ENCODE results near the gene ANXA11. TPM values are rescaled to one million over a fixed set of nuclear protein-coding genes. Genes with fewer than 3 reads are reported as not detected.

The ANXA11 gene
- total RNA-seq, 2 experiments from 2014 or later, result 237 to 242 TPM

- Mint-ChIP-seq H3K27ac (peak overlapping the region; percentile 88), H3K27me3 (no peaks in the 10 kb centered on the region), H3K36me3 (peaks cover 11% of the 10 kb centered on the region), H3K4me1 (ENCODE audit: low read depth) (peaks cover 82% of the 10 kb centered on the region), H3K9me3 (no peaks in the 10 kb centered on the region), H3K4me3 (no peak overlapping the region)
- POLR2A ChIA-PET, result interaction anchor here (1.7 kb wide), 1 partner anchor 42 kb away, joined by 7 read pairs; no protein-coding TSS in a partner anchor
- peak; percentile 58 for DNase-seq
- intact Hi-C loops (cut with micrococcal nuclease), result loop anchor here (1.0 kb wide), 1 partner anchor 17 kb away; no protein-coding TSS in a partner anchor
- CTCF ChIA-PET, result interaction anchor here (1.5 to 3.0 kb wide), 2 partner anchors 10 to 16 kb away, joined by 4 to 44 read pairs; no protein-coding TSS in a partner anchor
Observed at GRCh38 chr10:80186364-80187012, 18.8 kb downstream of the ANXA11 start.

DNA sequence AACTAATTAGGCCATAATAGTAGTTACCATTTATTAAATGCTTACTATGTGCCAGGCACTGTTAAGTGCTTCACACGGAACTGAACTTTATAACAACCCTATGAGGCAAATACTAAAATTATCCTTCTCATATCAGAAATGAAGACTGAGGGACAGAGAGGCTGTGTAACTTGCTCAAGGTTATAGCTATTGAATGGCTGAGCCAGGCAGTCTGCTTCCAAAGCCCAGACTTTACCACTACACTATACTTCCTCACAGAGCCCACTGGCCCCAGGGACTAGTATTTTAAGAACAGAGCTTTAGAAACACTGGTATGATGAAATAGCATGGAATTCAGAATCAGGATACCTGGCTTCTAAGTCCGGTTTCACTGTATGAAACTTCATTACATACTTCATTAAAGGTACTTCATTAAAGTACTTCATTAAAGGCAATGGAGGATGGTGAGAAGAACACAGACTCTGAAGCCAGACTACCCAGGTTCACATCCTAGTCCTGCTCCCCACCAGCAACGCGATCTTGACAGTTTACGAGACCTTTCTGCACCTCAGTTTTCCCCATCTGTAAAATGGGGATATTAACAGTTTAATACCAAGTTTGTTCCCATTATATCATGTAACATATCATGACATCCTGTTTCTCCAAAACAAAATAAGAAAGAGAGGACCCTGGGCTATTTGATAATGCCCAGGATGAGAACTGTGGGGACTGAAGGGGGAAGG is 19.6 kb downstream of the ANXA11 start:
- peaks cover 8% of the 10 kb centered on the region for H3K36me3 Mint-ChIP-seq
- ChIA-PET CTCF (interaction anchor here (1.5 to 2.2 kb wide), 3 partner anchors 16 to 41 kb away, joined by 3 to 9 read pairs (median 8); no protein-coding TSS in a partner anchor), POLR2A (interaction anchor here (0.6 to 1.1 kb wide), 2 partner anchors 18 to 322 kb away, joined by 3 to 4 read pairs; no protein-coding TSS in a partner anchor)
- peaks cover 84% of the 10 kb centered on the region for H3K4me1 Mint-ChIP-seq (ENCODE audit: low read depth)
- DNase-seq, result no peak
- intact Hi-C loops (cut with micrococcal nuclease), result no loop called here
- H3K4me3 Mint-ChIP-seq, result no peak overlapping the region
- H3K9me3 Mint-ChIP-seq, result no peaks in the 10 kb centered on the region
- peak overlapping the region; percentile 88 for H3K27ac Mint-ChIP-seq
- no peaks in the 10 kb centered on the region for H3K27me3 Mint-ChIP-seq

GRCh38 chr10:80184291-80184690 is 21.0 kb downstream of the ANXA11 start:
- ChIA-PET POLR2A (interaction anchor here (0.8 to 1.1 kb wide), 2 partner anchors 10 to 11 kb away, joined by 3 read pairs; no protein-coding TSS in a partner anchor), CTCF (interaction anchor here (0.8 to 2.2 kb wide), 5 partner anchors 15 to 40 kb away, joined by 3 to 9 read pairs (median 5); no protein-coding TSS in a partner anchor)
- Mint-ChIP-seq H3K4me3 (no peak overlapping the region), H3K27me3 (no peaks in the 10 kb centered on the region), H3K27ac (peak overlapping the region; percentile 9), H3K9me3 (no peaks in the 10 kb centered on the region), H3K36me3 (peaks cover 8% of the 10 kb centered on the region), H3K4me1 (ENCODE audit: low read depth) (peaks cover 85% of the 10 kb centered on the region)
- intact Hi-C loops (cut with micrococcal nuclease), result no loop called here
- DNase-seq, result no peak

DNA sequence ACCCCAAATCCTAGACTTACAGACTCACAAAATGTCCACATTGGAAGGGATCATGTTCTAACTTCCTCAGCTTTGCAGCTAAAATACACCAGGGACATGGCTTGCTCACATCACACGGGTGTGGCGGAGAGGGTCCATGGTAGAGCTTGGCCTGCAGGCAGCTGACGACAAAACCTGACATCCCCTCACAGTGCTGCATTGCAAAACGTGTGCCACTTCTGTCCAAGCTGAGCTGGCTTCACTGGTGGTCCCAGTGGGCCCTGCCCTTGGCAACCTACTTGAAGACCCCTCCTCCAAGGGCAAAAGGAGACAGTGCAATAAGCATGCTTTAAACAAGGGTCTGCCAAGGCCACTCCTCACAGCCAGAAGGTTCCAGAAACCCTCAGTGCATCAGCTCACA is 21.9 kb downstream of the ANXA11 start:
- no peak overlapping the region for H3K4me3 Mint-ChIP-seq
- peaks cover 84% of the 10 kb centered on the region for H3K4me1 Mint-ChIP-seq (ENCODE audit: low read depth)
- no peak overlapping the region for H3K27ac Mint-ChIP-seq
- peaks cover 8% of the 10 kb centered on the region for H3K36me3 Mint-ChIP-seq
- intact Hi-C loops (cut with micrococcal nuclease), result no loop called here
- H3K9me3 Mint-ChIP-seq, result no peaks in the 10 kb centered on the region
- no peak for DNase-seq
- H3K27me3 Mint-ChIP-seq, result no peaks in the 10 kb centered on the region
- CTCF ChIA-PET, result interaction anchor here (1.7 to 2.2 kb wide), 2 partner anchors 20 to 39 kb away, joined by 5 to 8 read pairs; no protein-coding TSS in a partner anchor
- POLR2A ChIA-PET, result no interaction called here

GRCh38 chr10:80182986-80183385 is 22.4 kb downstream of the ANXA11 start:
- Mint-ChIP-seq H3K9me3 (no peaks in the 10 kb centered on the region), H3K27ac (no peak overlapping the region), H3K36me3 (peaks cover 8% of the 10 kb centered on the region), H3K27me3 (no peaks in the 10 kb centered on the region), H3K4me3 (no peak overlapping the region), H3K4me1 (ENCODE audit: low read depth) (peaks cover 84% of the 10 kb centered on the region)
- no peak for DNase-seq
- intact Hi-C loops (cut with micrococcal nuclease), result no loop called here
- POLR2A ChIA-PET, result no interaction called here
- CTCF ChIA-PET, result interaction anchor here (1.7 kb wide), 1 partner anchor 21 kb away, joined by 5 read pairs; no protein-coding TSS in a partner anchor

- Mint-ChIP-seq H3K4me1 (ENCODE audit: low read depth) (peaks cover 57% of the 10 kb centered on the region), H3K4me3 (no peak overlapping the region), H3K27me3 (no peaks in the 10 kb centered on the region), H3K9me3 (no peaks in the 10 kb centered on the region), H3K36me3 (peaks cover 5% of the 10 kb centered on the region), H3K27ac (no peak overlapping the region)
- intact Hi-C loops (cut with micrococcal nuclease), result no loop called here
- POLR2A ChIA-PET, result interaction anchor here (1.6 kb wide), 1 partner anchor 27 kb away, joined by 5 read pairs; no protein-coding TSS in a partner anchor
- no peak for DNase-seq
- CTCF ChIA-PET, result interaction anchor here (0.9 to 3.2 kb wide), 2 partner anchors 10 to 34 kb away, joined by 4 to 10 read pairs; no protein-coding TSS in a partner anchor
Observed at GRCh38 chr10:80177781-80178636, 27.3 kb downstream of the ANXA11 start.

- Mint-ChIP-seq H3K27me3 (no peaks in the 10 kb centered on the region), H3K4me1 (ENCODE audit: low read depth) (peaks cover 47% of the 10 kb centered on the region), H3K36me3 (peaks cover 2% of the 10 kb centered on the region), H3K27ac (no peak overlapping the region), H3K4me3 (no peak overlapping the region), H3K9me3 (no peaks in the 10 kb centered on the region)
- ChIA-PET CTCF (interaction anchor here (1.7 to 3.2 kb wide), 3 partner anchors 11 to 46 kb away, joined by 4 to 10 read pairs (median 9); no protein-coding TSS in a partner anchor), POLR2A (interaction anchor here (1.6 kb wide), 1 partner anchor 25 kb away, joined by 5 read pairs; no protein-coding TSS in a partner anchor)
- intact Hi-C loops (cut with micrococcal nuclease), result no loop called here
- DNase-seq, result no peak
Observed at GRCh38 chr10:80176526-80176925, 28.8 kb downstream of the ANXA11 start.

- Mint-ChIP-seq H3K4me1 (ENCODE audit: low read depth) (peaks cover 43% of the 10 kb centered on the region), H3K27me3 (no peaks in the 10 kb centered on the region), H3K36me3 (peaks cover 7% of the 10 kb centered on the region), H3K27ac (no peak overlapping the region), H3K4me3 (no peak overlapping the region), H3K9me3 (no peaks in the 10 kb centered on the region)
- no peak for DNase-seq
- CTCF ChIA-PET, result interaction anchor here (2.6 to 3.2 kb wide), 2 partner anchors 31 to 48 kb away, joined by 9 to 10 read pairs; no protein-coding TSS in a partner anchor
- intact Hi-C loops (cut with micrococcal nuclease), result no loop called here
- POLR2A ChIA-PET, result interaction anchor here (1.2 kb wide), 1 partner anchor 10 kb away, joined by 3 read pairs; no protein-coding TSS in a partner anchor
Observed at GRCh38 chr10:80174641-80175395, 30.5 kb downstream of the ANXA11 start.

DNA sequence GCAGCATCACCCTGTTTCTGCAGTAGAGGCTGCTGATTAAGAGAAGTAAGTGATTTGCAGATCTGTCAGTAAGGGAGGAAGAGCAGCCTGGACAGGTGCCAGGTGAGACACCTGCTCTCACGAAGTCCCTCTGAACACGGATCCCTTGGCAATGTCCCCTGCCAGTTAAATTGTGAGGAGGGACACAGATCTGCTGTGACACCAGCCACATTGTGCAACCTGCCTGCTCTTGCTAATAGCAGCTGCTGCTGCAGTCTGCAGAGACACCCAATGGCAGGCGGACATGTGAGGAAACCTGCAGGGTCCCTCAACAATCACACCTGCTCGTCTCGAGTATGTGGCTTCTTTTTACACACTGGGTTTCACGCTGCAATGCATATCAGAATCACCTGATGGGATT is 31.9 kb downstream of the ANXA11 start:
- peaks cover 13% of the 10 kb centered on the region for H3K36me3 Mint-ChIP-seq
- ChIA-PET POLR2A (no interaction called here), CTCF (interaction anchor here (1.4 kb wide), 1 partner anchor 29 kb away, joined by 3 read pairs; no protein-coding TSS in a partner anchor)
- no peaks in the 10 kb centered on the region for H3K9me3 Mint-ChIP-seq
- H3K4me3 Mint-ChIP-seq, result no peak overlapping the region
- intact Hi-C loops (cut with micrococcal nuclease), result no loop called here
- no peak overlapping the region for H3K27ac Mint-ChIP-seq
- peaks cover 31% of the 10 kb centered on the region for H3K4me1 Mint-ChIP-seq (ENCODE audit: low read depth)
- H3K27me3 Mint-ChIP-seq, result no peaks in the 10 kb centered on the region
- no peak for DNase-seq

- no peaks in the 10 kb centered on the region for H3K27me3 Mint-ChIP-seq
- H3K4me3 Mint-ChIP-seq, result no peak overlapping the region
- no peaks in the 10 kb centered on the region for H3K9me3 Mint-ChIP-seq
- no peak overlapping the region for H3K27ac Mint-ChIP-seq
- intact Hi-C loops (cut with micrococcal nuclease), result no loop called here
- ChIA-PET CTCF (interaction anchor here (1.4 kb wide), 1 partner anchor 29 kb away, joined by 3 read pairs; no protein-coding TSS in a partner anchor), POLR2A (no interaction called here)
- DNase-seq, result no peak
- H3K36me3 Mint-ChIP-seq, result peaks cover 13% of the 10 kb centered on the region
- peaks cover 26% of the 10 kb centered on the region for H3K4me1 Mint-ChIP-seq (ENCODE audit: low read depth)
Observed at GRCh38 chr10:80172896-80173295, 32.4 kb downstream of the ANXA11 start.

GRCh38 chr10:80171248-80171660 is 34.1 kb downstream of the ANXA11 start:
- intact Hi-C loops (cut with micrococcal nuclease), result no loop called here
- POLR2A ChIA-PET, result no interaction called here
- H3K9me3 Mint-ChIP-seq, result no peaks in the 10 kb centered on the region

More at GRCh38 chr10:80171248-80171660, 34.1 kb downstream of the ANXA11 start:
- peaks cover 12% of the 10 kb centered on the region for H3K4me1 Mint-ChIP-seq (ENCODE audit: low read depth)
- CTCF ChIA-PET, result interaction anchor here (1.0 kb wide), 1 partner anchor 51 kb away, joined by 3 read pairs; no protein-coding TSS in a partner anchor
- DNase-seq, result no peak
- peaks cover 14% of the 10 kb centered on the region for H3K36me3 Mint-ChIP-seq
- no peaks in the 10 kb centered on the region for H3K27me3 Mint-ChIP-seq
- no peak overlapping the region for H3K27ac Mint-ChIP-seq
- H3K4me3 Mint-ChIP-seq, result no peak overlapping the region
